NB4 (cell line): ENCODE measurements around the gene YIPF1.
"Not testable (repeated sequence)": the region's sequence is repeated elsewhere in the genome, so short reads cannot be mapped to it uniquely, and the experiment has no call there.

Experiments
- MAX ChIP-seq: IDR thresholded peaks from 2 replicates; pipeline ENCODE4 v1.6.1; 2011; ENCODE audit warnings: low read depth, low read length
- MYC ChIP-seq: IDR thresholded peaks from 2 replicates; pipeline ENCODE4 v1.6.1; 2011; ENCODE audit warnings: low read depth, low read length
- POLR2A ChIP-seq: IDR thresholded peaks from 2 replicates; pipeline ENCODE4 v1.6.1; 2011; ENCODE audit warnings: mild to moderate bottlenecking; ENCODE audit not compliant: insufficient read length; ENCODE audit errors: extremely low read depth
- TF ChIP-seq, protein P1 (sequence below): IDR thresholded peaks from one replicate; pipeline ENCODE4 v1.5.1; 2012; ENCODE audit warnings: low read depth, low read length

GRCh38 chr1:53815484-53815883 lies 74.1 kb downstream of the YIPF1 start:
- TF ChIP-seq, protein P1, sequence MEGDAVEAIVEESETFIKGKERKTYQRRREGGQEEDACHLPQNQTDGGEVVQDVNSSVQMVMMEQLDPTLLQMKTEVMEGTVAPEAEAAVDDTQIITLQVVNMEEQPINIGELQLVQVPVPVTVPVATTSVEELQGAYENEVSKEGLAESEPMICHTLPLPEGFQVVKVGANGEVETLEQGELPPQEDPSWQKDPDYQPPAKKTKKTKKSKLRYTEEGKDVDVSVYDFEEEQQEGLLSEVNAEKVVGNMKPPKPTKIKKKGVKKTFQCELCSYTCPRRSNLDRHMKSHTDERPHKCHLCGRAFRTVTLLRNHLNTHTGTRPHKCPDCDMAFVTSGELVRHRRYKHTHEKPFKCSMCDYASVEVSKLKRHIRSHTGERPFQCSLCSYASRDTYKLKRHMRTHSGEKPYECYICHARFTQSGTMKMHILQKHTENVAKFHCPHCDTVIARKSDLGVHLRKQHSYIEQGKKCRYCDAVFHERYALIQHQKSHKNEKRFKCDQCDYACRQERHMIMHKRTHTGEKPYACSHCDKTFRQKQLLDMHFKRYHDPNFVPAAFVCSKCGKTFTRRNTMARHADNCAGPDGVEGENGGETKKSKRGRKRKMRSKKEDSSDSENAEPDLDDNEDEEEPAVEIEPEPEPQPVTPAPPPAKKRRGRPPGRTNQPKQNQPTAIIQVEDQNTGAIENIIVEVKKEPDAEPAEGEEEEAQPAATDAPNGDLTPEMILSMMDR, result not testable (repeated sequence)
- not testable (repeated sequence) for TF ChIP-seq POLR2A, MYC, MAX
